A549 (cell line): ENCODE results near the gene SLC1A4. TPM values are rescaled to one million over a fixed set of nuclear protein-coding genes. Genes with fewer than 3 reads are reported as not detected.

Experiments
- ATAC-seq, 2 experiments: fragments of 200-7000 bp in 1 of 2; fragments of >200 bp in 1 of 2; cut with Nextera tagmentation in 1 of 2; cut with Tn5 transposase in 1 of 2; 3 replicates each; pipeline versions ENCODE4 v1.8.0 to v1.9.1; 2018 to 2020; ENCODE audit warnings: mild to moderate bottlenecking in 1 of 2, moderate library complexity in 1 of 2
- CTCF ChIA-PET: fragments of 300-600 bp; sonication (Branson Sonifier 250); formaldehyde crosslinking; extraction: SDS; loops from one replicate; lab custom pipeline; 2021; ENCODE audit warnings: antibody characterized with exemption, inconsistent platforms; lab: Yijun Ruan, JAX
- POLR2A ChIA-PET: fragments of 350-600 bp; formaldehyde crosslinking; extraction: SDS; loops from one replicate; lab custom pipeline; 2021; ENCODE audit warnings: antibody characterized with exemption, inconsistent platforms; lab: Yijun Ruan, JAX
- DNase-seq, 2 experiments: peaks; one replicate each; pipeline versions ENCODE4 v3.0.0 to v3.0.0-alpha.2; 2011 to 2016; ENCODE audit warnings: low read depth in 1 of 2, low spot score in 1 of 2
- FAIRE-seq: peaks from 2 replicates; lab custom pipeline; 2011; peaks lifted over from hg19 to GRCh38; lab: Jason Lieb, UNC
- H3K27ac ChIP-seq, 2 experiments: fragments of >200 bp; sonication (Bioruptor Twin); formaldehyde crosslinking; 3 replicates each; pipeline ENCODE4 v1.5.1; 2016 to 2017
- H3K4me1 ChIP-seq: fragments of >200 bp; sonication (Bioruptor Twin); formaldehyde crosslinking; 3 replicates; pipeline ENCODE4 v1.6.1; 2016
- H3K4me2 ChIP-seq: fragments of >200 bp; sonication (Bioruptor Twin); formaldehyde crosslinking; 3 replicates; pipeline ENCODE4 v1.6.1; 2016
- H3K4me3 ChIP-seq: fragments of >200 bp; sonication (Bioruptor Twin); formaldehyde crosslinking; 3 replicates; pipeline ENCODE4 v1.5.1; 2016
- H3K9me3 ChIP-seq: fragments of >200 bp; sonication (Bioruptor Twin); formaldehyde crosslinking; 3 replicates; pipeline ENCODE4 v1.6.1; 2016
- CBX8 ChIP-seq: fragments of 200-600 bp; sonication (generic); IDR thresholded peaks from 2 replicates; pipeline ENCODE4 v1.6.1; 2016
- CHD2 ChIP-seq: fragments of 150-350 bp; IDR thresholded peaks from 2 replicates; pipeline ENCODE4 v1.6.1; 2014; ENCODE audit warnings: low read length; ENCODE audit not compliant: partially characterized antibody
- FOSB ChIP-seq: fragments of 250-450 bp; sonication (Bioruptor Pico); IDR thresholded peaks from 2 replicates; pipeline ENCODE4 v1.5.0; 2020; ENCODE audit warnings: mild to moderate bottlenecking, moderate library complexity
- FOSL2 ChIP-seq, 2 experiments: fragments of 450-650 bp in 1 of 2; fragments of >200 bp in 1 of 2; sonication (Bioruptor Twin) in 1 of 2; formaldehyde crosslinking; IDR thresholded peaks; 2 replicates each; pipeline versions ENCODE4 v1.5.0 to v1.6.1; 2016 to 2020; ENCODE audit warnings: mild to moderate bottlenecking in 1 of 2, moderate library complexity in 1 of 2
- GATA3 ChIP-seq: IDR thresholded peaks from 2 replicates; pipeline ENCODE4 v1.6.1; 2012; ENCODE audit warnings: borderline replicate concordance
- HOXB5 ChIP-seq: fragments of 250-450 bp; sonication (Bioruptor Pico); IDR thresholded peaks from 2 replicates; pipeline ENCODE4 v1.5.0; 2020; ENCODE audit warnings: mild to moderate bottlenecking, moderate library complexity
- JUNB ChIP-seq: fragments of >200 bp; sonication (Bioruptor Twin); formaldehyde crosslinking; IDR thresholded peaks from 2 replicates; pipeline ENCODE4 v1.6.1; 2016
- KDM1A ChIP-seq: fragments of 200-600 bp; sonication (generic); IDR thresholded peaks from 2 replicates; pipeline ENCODE4 v1.6.1; 2016; ENCODE audit warnings: low read depth, mild to moderate bottlenecking
- NFE2L2 ChIP-seq: fragments of 150-350 bp; conservative IDR thresholded peaks from 2 replicates; pipeline ENCODE4 v1.6.1; 2014; ENCODE audit warnings: low read length
- RCOR1 ChIP-seq: fragments of 150-350 bp; IDR thresholded peaks from 2 replicates; pipeline ENCODE4 v1.6.1; 2014; ENCODE audit warnings: antibody characterized with exemption, low read length, low read depth
- RFX5 ChIP-seq: fragments of 450-650 bp; IDR thresholded peaks from 2 replicates; pipeline ENCODE4 v1.7.1; 2014; ENCODE audit warnings: antibody characterized with exemption, mild to moderate bottlenecking, moderate library complexity
- RNF2 ChIP-seq: fragments of 200-600 bp; sonication (generic); IDR thresholded peaks from 2 replicates; pipeline ENCODE4 v1.6.1; 2016; ENCODE audit warnings: low read depth, mild to moderate bottlenecking, antibody characterized with exemption, moderate library complexity, borderline replicate concordance
- SMC3 ChIP-seq: fragments of >200 bp; sonication (Bioruptor Twin); formaldehyde crosslinking; IDR thresholded peaks from 3 replicates; pipeline ENCODE4 v1.6.1; 2018; ENCODE audit warnings: inconsistent platforms
- SREBF2 ChIP-seq: fragments of 450-650 bp; IDR thresholded peaks from 2 replicates; pipeline ENCODE4 v1.6.1; 2014; ENCODE audit warnings: mild to moderate bottlenecking, moderate library complexity
- ZSCAN20 ChIP-seq: fragments of 250-450 bp; sonication (Bioruptor Pico); IDR thresholded peaks from 2 replicates; pipeline ENCODE4 v1.8.0; 2022; ENCODE audit warnings: mild to moderate bottlenecking, moderate library complexity
- WGBS: methylation state at CpG from one replicate; pipeline ENCODE4 v1.1.6; 2017; ENCODE audit errors: missing lambda C conversion rate; 5-methylcytosine and 5-hydroxymethylcytosine counted together
- polyA plus RNA-seq, 4 experiments: library from polyadenylated mRNA; depleted of rRNA in 3 of 4; stranded (reverse); fragments of >200 nt; fragmentation: RNase III in 1 of 4; extraction: RNeasy Plus Mini Kit Qiagen cat#74134 plus additional on column Dnase treatment in 1 of 4; gene quantifications; 2 replicates in 3 of 4; 3 replicates in 1 of 4; pipeline ENCODE4 v1.2.3, GENCODE V29; 2011 to 2017
- TF ChIP-seq, protein P1 (sequence below): IDR thresholded peaks from 2 replicates; pipeline ENCODE4 v1.6.1; 2012
- TF ChIP-seq, protein P2 (sequence below): fragments of >200 bp; sonication (Bioruptor Twin); formaldehyde crosslinking; IDR thresholded peaks from 2 replicates; pipeline ENCODE4 v1.6.1; 2016
- TF ChIP-seq, protein P3 (sequence below): fragments of 450-650 bp; IDR thresholded peaks from 2 replicates; pipeline ENCODE4 v1.6.1; 2014; ENCODE audit warnings: antibody characterized with exemption
- TF ChIP-seq, protein P4 (sequence below): IDR thresholded peaks from 2 replicates; pipeline ENCODE4 v1.6.1; 2012; ENCODE audit warnings: low read depth, borderline replicate concordance
- TF ChIP-seq, protein P5 (sequence below): fragments of 250-450 bp; sonication (Bioruptor Pico); IDR thresholded peaks from 2 replicates; pipeline ENCODE4 v1.5.0; 2021; ENCODE audit warnings: mild to moderate bottlenecking, moderate library complexity, borderline replicate concordance

SLC1A4 gene
- polyA plus RNA-seq, 2 of the 4 experiments (the other 2 are of a cell fraction), result 9.1 to 26.4 TPM

DNA sequence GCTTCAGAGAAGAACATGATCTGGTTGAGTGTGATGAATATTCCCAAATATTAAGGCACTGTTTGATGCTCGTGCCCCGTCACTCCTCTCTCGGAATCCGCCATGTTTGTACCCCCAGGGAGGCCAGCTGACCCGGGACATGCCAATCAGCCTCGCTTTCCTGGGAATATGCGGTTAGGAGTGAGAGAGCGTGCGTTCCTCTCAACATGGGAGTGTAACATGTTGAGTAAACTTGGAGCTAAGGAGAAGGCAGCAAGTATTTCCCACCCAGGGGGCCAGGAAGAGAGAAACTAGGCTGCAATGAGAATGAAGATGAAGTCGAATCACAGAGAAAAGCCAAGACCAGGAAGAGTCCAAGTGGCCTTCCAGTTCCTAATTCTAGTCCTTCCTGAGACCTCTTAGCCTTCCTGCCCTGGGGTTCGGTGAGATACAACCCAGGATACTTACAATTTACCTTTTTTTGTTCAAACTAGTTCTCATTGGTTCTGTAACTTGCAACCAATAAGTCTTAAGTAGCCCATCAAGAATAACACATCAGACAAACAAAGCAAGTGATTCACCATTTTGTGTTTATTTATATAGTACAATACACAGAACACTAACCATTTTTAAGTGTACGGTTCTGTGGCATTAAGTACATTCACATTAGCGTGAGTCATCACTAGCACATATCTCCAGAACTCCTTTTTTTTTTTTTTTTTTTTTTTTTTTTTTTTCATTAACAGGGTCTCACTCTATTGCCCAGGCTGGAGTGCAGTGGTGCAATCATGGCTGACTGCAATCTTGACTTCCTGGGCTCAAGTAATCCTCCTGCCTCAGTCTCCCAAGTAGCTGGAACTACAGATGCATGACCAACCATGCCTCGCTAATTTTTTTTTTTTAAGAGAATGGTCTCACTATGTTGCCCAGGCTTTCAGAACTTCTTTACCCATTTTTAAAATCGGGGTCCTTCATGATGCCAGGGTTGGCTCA is 36.4 kb upstream of the SLC1A4 start:
- POLR2A ChIA-PET, result interaction anchor here (0.7 kb wide), 1 partner anchor 177 kb away, joined by 5 read pairs; the partner anchor contains the start of gene RAB1A
- H3K4me2 ChIP-seq, result peak overlapping the region; percentile 60
- CTCF ChIA-PET, result interaction anchor here (0.6 to 2.6 kb wide), 4 partner anchors 36 to 612 kb away, joined by 3 to 13 read pairs (median 4); partner anchors contain the start of gene SLC1A4

DNA sequence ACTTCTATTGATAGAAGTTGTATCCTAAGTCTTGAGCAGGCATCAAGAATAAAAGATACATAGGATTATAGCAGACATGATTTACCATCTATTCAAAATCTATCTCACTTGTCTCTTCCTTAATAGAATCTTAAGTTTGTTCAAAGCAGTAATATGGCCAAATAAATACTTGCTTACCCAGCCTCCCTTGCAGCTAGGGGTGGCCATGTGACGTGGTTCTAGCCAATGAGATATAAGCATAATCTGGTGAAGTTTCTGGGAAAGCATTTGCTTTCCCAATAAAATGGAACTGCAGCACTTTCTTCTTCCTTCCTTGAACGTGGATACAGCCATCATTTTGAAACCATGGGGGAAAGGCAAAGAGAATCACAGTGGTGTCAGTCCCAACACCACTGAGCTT is 33.7 kb upstream of the SLC1A4 start:
- WGBS, result 55% methylated on average over 2 of the region's 2 CpGs

More for the DNA sequence above, 36.4 kb upstream of the SLC1A4 start:
- Histone ChIP-seq H3K4me1 (peaks cover 37% of the 10 kb centered on the region), H3K27ac (peak overlapping the region; percentile 44 to 50; a peak in 4 of 6 replicates)
- 60% methylated on average over 15 of the region's 15 CpGs for WGBS
- TF ChIP-seq FOSL2 (IDR thresholded peaks at IDR 0.05) (peak; percentile 80), FOSL2 (CRISPR knock-in tag; IDR thresholded peaks at IDR 0.05) (peak; percentile 90), RFX5 (no peak), JUNB (peak; percentile 80), NFE2L2 (no peak), GATA3 (peak; percentile 46; the same call in 1 of the 2 replicates), FOSB (no peak)
- TF ChIP-seq, all 56 proteins: peak for 3
- ATAC-seq, result peak; percentile 77 to 88; a peak in 5 of 6 replicates
- Histone ChIP-seq H3K9me3 (peaks cover 13% of the 10 kb centered on the region; the same call in 2 of the 3 replicates), H3K4me3 (no peak overlapping the region)
- FAIRE-seq, result peak; percentile 63
- peak; percentile 51 to 70 for DNase-seq

DNA sequence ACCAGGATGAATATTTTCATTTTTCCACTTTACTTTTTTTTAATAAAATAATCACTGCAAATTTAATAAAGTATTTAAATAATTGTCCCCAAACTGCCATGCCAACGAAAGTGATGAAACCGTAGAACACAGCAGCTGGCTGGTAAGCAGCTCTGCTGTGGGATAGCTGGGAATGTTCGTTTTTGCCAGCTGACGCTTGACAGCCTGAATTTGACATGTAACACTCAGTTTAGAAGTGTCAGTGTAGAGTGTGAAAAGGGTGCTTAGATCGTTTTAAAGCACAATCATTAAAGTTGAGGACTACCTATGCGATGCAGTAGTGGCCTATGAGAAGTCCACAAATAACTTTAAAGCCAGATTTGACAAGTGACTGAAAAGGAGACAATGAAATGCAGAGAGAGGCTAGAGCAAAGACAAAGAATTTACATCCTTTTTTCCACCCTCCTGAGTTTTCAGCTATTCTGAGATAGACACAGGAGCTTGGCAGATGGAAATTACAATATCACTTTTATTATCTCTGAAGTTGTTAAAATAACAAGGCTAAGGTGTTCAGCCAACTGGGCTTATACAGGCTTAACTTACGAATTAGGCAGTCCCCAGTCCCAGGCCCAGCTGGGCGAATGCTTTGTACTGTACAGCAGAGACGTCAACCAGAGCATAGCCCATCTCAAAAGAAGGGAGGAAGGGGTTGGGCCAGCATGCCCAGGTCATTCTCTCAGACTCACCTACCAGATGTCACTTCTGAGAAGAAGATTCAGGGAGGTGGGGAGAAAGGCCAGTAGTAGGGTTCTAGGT is 31.9 kb upstream of the SLC1A4 start:
- Histone ChIP-seq H3K4me3 (no peak overlapping the region), H3K4me2 (no peak overlapping the region), H3K27ac (no peak overlapping the region), H3K4me1 (peaks cover 11% of the 10 kb centered on the region), H3K9me3 (peaks cover 13% of the 10 kb centered on the region; the same call in 2 of the 3 replicates)
- ATAC-seq, result no peak
- no peak for DNase-seq
- CTCF ChIA-PET, result interaction anchor here (1.1 to 1.8 kb wide), 5 partner anchors 14 to 39 kb away, joined by 3 to 5 read pairs (median 5); no protein-coding TSS in a partner anchor
- TF ChIP-seq RNF2 (no peak), CBX8 (no peak), KDM1A (no peak), SREBF2 (no peak), FOSB (no peak), SMC3 (no peak), ZSCAN20 (no peak), GATA3 (no peak), CHD2 (no peak), HOXB5 (CRISPR knock-in tag) (no peak)
- TF ChIP-seq, protein P1, sequence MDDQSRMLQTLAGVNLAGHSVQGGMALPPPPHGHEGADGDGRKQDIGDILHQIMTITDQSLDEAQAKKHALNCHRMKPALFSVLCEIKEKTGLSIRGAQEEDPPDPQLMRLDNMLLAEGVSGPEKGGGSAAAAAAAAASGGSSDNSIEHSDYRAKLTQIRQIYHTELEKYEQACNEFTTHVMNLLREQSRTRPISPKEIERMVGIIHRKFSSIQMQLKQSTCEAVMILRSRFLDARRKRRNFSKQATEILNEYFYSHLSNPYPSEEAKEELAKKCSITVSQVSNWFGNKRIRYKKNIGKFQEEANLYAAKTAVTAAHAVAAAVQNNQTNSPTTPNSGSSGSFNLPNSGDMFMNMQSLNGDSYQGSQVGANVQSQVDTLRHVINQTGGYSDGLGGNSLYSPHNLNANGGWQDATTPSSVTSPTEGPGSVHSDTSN, result no peak
- TF ChIP-seq, protein P2, sequence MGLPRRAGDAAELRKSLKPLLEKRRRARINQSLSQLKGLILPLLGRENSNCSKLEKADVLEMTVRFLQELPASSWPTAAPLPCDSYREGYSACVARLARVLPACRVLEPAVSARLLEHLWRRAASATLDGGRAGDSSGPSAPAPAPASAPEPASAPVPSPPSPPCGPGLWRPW, result no peak
- TF ChIP-seq, protein P3, sequence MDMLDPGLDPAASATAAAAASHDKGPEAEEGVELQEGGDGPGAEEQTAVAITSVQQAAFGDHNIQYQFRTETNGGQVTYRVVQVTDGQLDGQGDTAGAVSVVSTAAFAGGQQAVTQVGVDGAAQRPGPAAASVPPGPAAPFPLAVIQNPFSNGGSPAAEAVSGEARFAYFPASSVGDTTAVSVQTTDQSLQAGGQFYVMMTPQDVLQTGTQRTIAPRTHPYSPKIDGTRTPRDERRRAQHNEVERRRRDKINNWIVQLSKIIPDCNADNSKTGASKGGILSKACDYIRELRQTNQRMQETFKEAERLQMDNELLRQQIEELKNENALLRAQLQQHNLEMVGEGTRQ, result no peak
- TF ChIP-seq, protein P4, sequence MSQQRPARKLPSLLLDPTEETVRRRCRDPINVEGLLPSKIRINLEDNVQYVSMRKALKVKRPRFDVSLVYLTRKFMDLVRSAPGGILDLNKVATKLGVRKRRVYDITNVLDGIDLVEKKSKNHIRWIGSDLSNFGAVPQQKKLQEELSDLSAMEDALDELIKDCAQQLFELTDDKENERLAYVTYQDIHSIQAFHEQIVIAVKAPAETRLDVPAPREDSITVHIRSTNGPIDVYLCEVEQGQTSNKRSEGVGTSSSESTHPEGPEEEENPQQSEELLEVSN, result no peak
- POLR2A ChIA-PET, result no interaction called here
- 72% methylated on average over 9 of the region's 9 CpGs for WGBS
- FAIRE-seq, result no peak

More for the DNA sequence above, 33.7 kb upstream of the SLC1A4 start:
- Histone ChIP-seq H3K9me3 (peaks cover 13% of the 10 kb centered on the region; the same call in 2 of the 3 replicates), H3K27ac (no peak overlapping the region), H3K4me2 (no peak overlapping the region), H3K4me1 (peaks cover 30% of the 10 kb centered on the region), H3K4me3 (no peak overlapping the region)
- TF ChIP-seq, protein P3, result peak; percentile 68
- no peak for TF ChIP-seq RCOR1
- TF ChIP-seq, protein P5, sequence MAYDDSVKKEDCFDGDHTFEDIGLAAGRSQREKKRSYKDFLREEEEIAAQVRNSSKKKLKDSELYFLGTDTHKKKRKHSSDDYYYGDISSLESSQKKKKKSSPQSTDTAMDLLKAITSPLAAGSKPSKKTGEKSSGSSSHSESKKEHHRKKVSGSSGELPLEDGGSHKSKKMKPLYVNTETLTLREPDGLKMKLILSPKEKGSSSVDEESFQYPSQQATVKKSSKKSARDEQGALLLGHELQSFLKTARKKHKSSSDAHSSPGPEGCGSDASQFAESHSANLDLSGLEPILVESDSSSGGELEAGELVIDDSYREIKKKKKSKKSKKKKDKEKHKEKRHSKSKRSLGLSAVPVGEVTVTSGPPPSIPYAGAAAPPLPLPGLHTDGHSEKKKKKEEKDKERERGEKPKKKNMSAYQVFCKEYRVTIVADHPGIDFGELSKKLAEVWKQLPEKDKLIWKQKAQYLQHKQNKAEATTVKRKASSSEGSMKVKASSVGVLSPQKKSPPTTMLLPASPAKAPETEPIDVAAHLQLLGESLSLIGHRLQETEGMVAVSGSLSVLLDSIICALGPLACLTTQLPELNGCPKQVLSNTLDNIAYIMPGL (CRISPR knock-in tag), result no peak
- no peak for FAIRE-seq
- POLR2A ChIA-PET, result no interaction called here
- CTCF ChIA-PET, result interaction anchor here (1.1 to 1.5 kb wide), 2 partner anchors 34 to 38 kb away, joined by 3 to 4 read pairs; partner anchors contain the start of gene SLC1A4
- ATAC-seq, result no peak
- no peak for DNase-seq
